Heart right ventricle (tissue), 16 donors: ENCODE results near the gene CLIC4. TPM values are rescaled to one million over a fixed set of nuclear protein-coding genes. Genes with fewer than 3 reads are reported as not detected.

Source experiments
- ATAC-seq, 8 donors: fragments of 200-7000 bp; cut with Tn5 transposase; one replicate each; pipeline ENCODE4 v1.9.1; 2020; ENCODE audit warnings: mild to moderate bottlenecking in 8 of 8, moderate library complexity in 8 of 8, moderate number of reproducible peaks in 1 of 8
- DNase-seq, 2 donors: peaks; one replicate each; pipeline ENCODE4 v3.0.0-alpha.2; 2020
- H3K27ac ChIP-seq, 10 donors: fragments of 200-600 bp; sonication (generic) in 2 of 10; one replicate each; pipeline versions ENCODE4 v1.5.0 to v1.8.0; 2020 to 2022; ENCODE audit warnings: mild to moderate bottlenecking in 3 of 10
- H3K27me3 ChIP-seq, 7 donors: fragments of 200-600 bp; one replicate each; pipeline ENCODE4 v1.8.0; 2021 to 2022; ENCODE audit warnings: mild to moderate bottlenecking in 2 of 7
- H3K36me3 ChIP-seq, 9 donors: fragments of 200-600 bp; sonication (generic) in 1 of 9; one replicate each; pipeline versions ENCODE4 v1.5.0 to v1.8.0; 2020 to 2022; ENCODE audit warnings: mild to moderate bottlenecking in 2 of 9
- H3K4me1 ChIP-seq, 9 donors: fragments of 200-600 bp; sonication (generic) in 1 of 9; one replicate each; pipeline versions ENCODE4 v1.5.0 to v1.8.0; 2020 to 2022; ENCODE audit warnings: mild to moderate bottlenecking in 4 of 9
- H3K4me3 ChIP-seq, 10 donors: fragments of 200-600 bp; sonication (generic) in 2 of 10; one replicate each; pipeline versions ENCODE4 v1.5.0 to v1.8.0; 2020 to 2022; ENCODE audit warnings: mild to moderate bottlenecking in 7 of 10, moderate library complexity in 2 of 10
- H3K9me3 ChIP-seq, 11 donors: fragments of 200-600 bp in 10 of 11; sonication (generic) in 2 of 11; one replicate each; pipeline versions ENCODE4 v1.5.0 to v1.8.0; 2013 to 2022; ENCODE audit warnings: mild to moderate bottlenecking in 2 of 11, control low read depth in 1 of 11, moderate library complexity in 1 of 11
- CTCF ChIP-seq, 9 donors: fragments of 200-600 bp; sonication (generic) in 2 of 9; IDR thresholded peaks; one replicate each; pipeline versions ENCODE4 v1.5.0 to v1.8.0; 2021 to 2022; ENCODE audit warnings: antibody characterized with exemption in 9 of 9, mild to moderate bottlenecking in 5 of 9, moderate library complexity in 1 of 9
- WGBS, 2 donors: extraction: QIAGEN DNeasy Blood & Tissue Kit; methylation state at CpG; one replicate each; pipeline ENCODE4 v1.1.7; 2013; ENCODE audit warnings: inconsistent platforms in 1 of 2; 5-methylcytosine and 5-hydroxymethylcytosine counted together
- intact Hi-C, 10 donors: fragments of 100-400 bp; cut with DNase I; formaldehyde crosslinking; loops; one replicate each; pipeline versions ENCODE4 v1.11.1 to v1.14.2; 2022
- polyA plus RNA-seq, 2 donors: library from polyadenylated mRNA; stranded (reverse); fragments of 200-250 nt; gene quantifications; one replicate each; pipeline ENCODE4 v1.2.3, GENCODE V29; 2013
- total RNA-seq, 10 donors: library from RNA; stranded (reverse); fragmentation: NEBNext Ultra II Directional in 3 of 10; extraction: Animal tissue kit (Norgen Biotek cat#: 25700) in 3 of 10; gene quantifications; one replicate each; pipeline versions ENCODE4 v1.2.1 to v1.2.4, GENCODE V29; 2021 to 2023
- donor health status: Arrhythmogenic right ventricular cardiomyopathy.
- donor health status: ischemic (EF 13 %, LVEDD 7.1; RV severe dilation, severe dysfunction).
- donor health status: healthy with polysubstance abuse.
- donor health status: DM: no; HTN: yes; CAD: no.
- donor health status: DM: no; HTN: no; CAD: no.
- donor health status: ischemic (EF 25% LVEDD 6.9; RV normal size, moderate dysfunction).
- donor health status: ischemic (EF 25% LVEDD 5.7; RV mildly dilated, moderate dysfunction).
- donor health status: healthy.
- donor health status: DM: yes; HTN: yes; CAD: no.
- donor health status: Ischemic cardiomyopathy.
- donor health status: ischemic (EF 35%, LVEDD 5.7; RV mildly dilated, moderate dysfunction).
- donor health status: nonischemic (EF 11% LVEDD 7.7; RV severe dilation, severe dysfunction).
- donor health status: DM: yes; HTN: yes; CAD: no.
- donor health status: PGD.
- donor health status: ischemic (EF 29% LVEDD 5.4; RV normal size, mild dysfunction).
- donor health status: nonischemic (EF 23%, LVEDD 6.1; RV moderate dilation, normal function).

Gene CLIC4
- total and polyA plus RNA-seq, 12 donors: 90.8 to 511 (median 336) TPM

- Histone ChIP-seq H3K4me3 (no peak overlapping the region), H3K27ac (peak overlapping the region in 6 of 10 donors; percentile 16 to 68 (median 49)), H3K9me3 (no peaks in the 10 kb centered on the region), H3K36me3 (peaks cover 0 to 16% (median 5%) of the 10 kb centered on the region in 9 donors), H3K4me1 (peaks cover 9 to 61% (median 50%) of the 10 kb centered on the region in 9 donors), H3K27me3 (no peaks in the 10 kb centered on the region)
- intact Hi-C loops: no loop called here
- peak in 3 of 8 donors; percentile 20 to 32 (median 25) for ATAC-seq
- no peak for DNase-seq
- WGBS, 2 donors: 15 to 43% methylated on average over 1 of the region's 1 CpG
- no peak for TF ChIP-seq CTCF (IDR thresholded peaks at IDR 0.05)
Measured at GRCh38 chr1:24801176-24801575, 55.9 kb downstream of the CLIC4 start.

GRCh38 chr1:24803220-24803619, 58.0 kb downstream of the CLIC4 start:
- ATAC-seq (peak in 7 of 8 donors; percentile 44 to 65 (median 51)), DNase-seq (no peak)
- Histone ChIP-seq H3K4me3 (no peak overlapping the region), H3K9me3 (no peaks in the 10 kb centered on the region), H3K36me3 (peaks cover 0 to 13% (median 0%) of the 10 kb centered on the region in 9 donors), H3K27ac (peak overlapping the region in 8 of 10 donors; percentile 10 to 73 (median 40)), H3K4me1 (peaks cover 9 to 77% (median 62%) of the 10 kb centered on the region in 9 donors), H3K27me3 (no peaks in the 10 kb centered on the region)
- intact Hi-C loops: no loop called here
- 24 to 27% methylated on average over 2 of the region's 2 CpGs for WGBS, 2 donors
- no peak for TF ChIP-seq CTCF (IDR thresholded peaks at IDR 0.05)

GRCh38 chr1:24803987-24804530, 58.8 kb downstream of the CLIC4 start:
- TF ChIP-seq CTCF (IDR thresholded peaks at IDR 0.05): no peak
- H3K4me3 ChIP-seq: no peak overlapping the region
- DNase-seq (no peak), ATAC-seq (peak in 1 of 8 donors; percentile 20)
- no peaks in the 10 kb centered on the region for H3K9me3 ChIP-seq
- H3K27ac ChIP-seq: peak overlapping the region in 7 of 10 donors; percentile 10 to 73 (median 26)
- peaks cover 0 to 9% (median 0%) of the 10 kb centered on the region in 9 donors for H3K36me3 ChIP-seq
- intact Hi-C loops: no loop called here
- peaks cover 9 to 81% (median 63%) of the 10 kb centered on the region in 9 donors for H3K4me1 ChIP-seq
- H3K27me3 ChIP-seq: no peaks in the 10 kb centered on the region

GRCh38 chr1:24805534-24806301, 60.5 kb downstream of the CLIC4 start:
- TF ChIP-seq CTCF (IDR thresholded peaks at IDR 0.05): no peak
- peaks cover 0 to 9% (median 0%) of the 10 kb centered on the region in 9 donors for H3K36me3 ChIP-seq
- H3K9me3 ChIP-seq: no peaks in the 10 kb centered on the region
- H3K4me3 ChIP-seq: no peak overlapping the region
- ATAC-seq (peak in 5 of 8 donors; percentile 37 to 81 (median 58)), DNase-seq (peak in 1 of 2 donors; percentile 40)
- peak overlapping the region in 8 of 10 donors; percentile 2 to 66 (median 35) for H3K27ac ChIP-seq
- H3K27me3 ChIP-seq: no peaks in the 10 kb centered on the region
- intact Hi-C loops: no loop called here
- peaks cover 9 to 94% (median 78%) of the 10 kb centered on the region in 9 donors for H3K4me1 ChIP-seq
- WGBS, 2 donors: 42 to 43% methylated on average over 5 of the region's 5 CpGs
